Naive thymus-derived CD4-positive, alpha-beta T cell (primary cell): ENCODE data around the gene SLC13A1. TPM values are rescaled to one million over a fixed set of nuclear protein-coding genes. Genes with fewer than 3 reads are reported as not detected.

Experiments
- ATAC-seq: fragments of 150-1000 bp; cut with Tn5 transposase; 2 replicates; pipeline ENCODE4 v1.10.0; 2021; ENCODE audit warnings: mild to moderate bottlenecking, moderate library complexity
- CTCF ChIA-PET: fragments of 350-600 bp; sonication (Branson Sonifier 250); formaldehyde crosslinking; loops from one replicate; lab custom pipeline; 2021; ENCODE audit warnings: antibody characterized with exemption; lab: Charles Lee
- POLR2A ChIA-PET: fragments of 350-600 bp; sonication (Branson Sonifier 250); formaldehyde crosslinking; loops from one replicate; lab custom pipeline; 2021; ENCODE audit warnings: antibody characterized with exemption, inconsistent platforms; lab: Charles Lee
- DNase-seq, 9 donors: peaks; one replicate each; pipeline versions ENCODE4 v3.0.0 to v3.0.0-alpha.2; 2020 to 2022; ENCODE audit warnings: mixed read lengths in 1 of 9
- H3K27ac ChIP-seq: one replicate; pipeline ENCODE4 v1.7.0; 2013; ENCODE audit warnings: mild to moderate bottlenecking, low read depth, low read length, moderate library complexity
- H3K27me3 ChIP-seq, 2 donors: one replicate each; pipeline ENCODE4 v1.7.0; 2013; ENCODE audit warnings: low read length in 2 of 2, mild to moderate bottlenecking in 2 of 2, moderate library complexity in 2 of 2; ENCODE audit not compliant: control insufficient read depth in 2 of 2, insufficient read depth in 2 of 2
- H3K36me3 ChIP-seq, 3 experiments: 1 replicate in 2 of 3; 2 replicates in 1 of 3; pipeline ENCODE4 v1.7.0; 2013; ENCODE audit warnings: low read length in 3 of 3, mild to moderate bottlenecking in 3 of 3, moderate library complexity in 1 of 3; ENCODE audit not compliant: insufficient read depth in 3 of 3, control insufficient read depth in 2 of 3
- H3K4me1 ChIP-seq, 2 donors: one replicate each; pipeline ENCODE4 v1.7.0; 2013; ENCODE audit warnings: low read length in 2 of 2, mild to moderate bottlenecking in 2 of 2, moderate library complexity in 1 of 2; ENCODE audit not compliant: control insufficient read depth in 2 of 2, insufficient read depth in 2 of 2
- H3K4me3 ChIP-seq: 2 replicates; pipeline ENCODE4 v1.7.0; 2013; ENCODE audit warnings: mild to moderate bottlenecking, low read length
- H3K9me3 ChIP-seq, 3 experiments: 1 replicate in 2 of 3; 2 replicates in 1 of 3; pipeline ENCODE4 v1.7.0; 2013; ENCODE audit warnings: low read length in 3 of 3; ENCODE audit not compliant: control insufficient read depth in 2 of 3
- H3K27ac Mint-ChIP-seq, 9 donors: one replicate each; pipeline ENCODE4 v1.8.0; 2020 to 2022; ENCODE audit warnings: mixed read lengths in 9 of 9, mild to moderate bottlenecking in 8 of 9, moderate library complexity in 5 of 9, inconsistent platforms in 2 of 9
- H3K27me3 Mint-ChIP-seq, 5 donors: one replicate each; pipeline ENCODE4 v1.8.0; 2021 to 2022; ENCODE audit warnings: mixed read lengths in 5 of 5, mild to moderate bottlenecking in 1 of 5
- H3K36me3 Mint-ChIP-seq, 5 donors: one replicate each; pipeline ENCODE4 v1.8.0; 2020 to 2022; ENCODE audit warnings: mixed read lengths in 5 of 5, mild to moderate bottlenecking in 3 of 5, inconsistent platforms in 1 of 5
- H3K4me1 Mint-ChIP-seq, 7 donors: one replicate each; pipeline ENCODE4 v1.8.0; 2020 to 2022; ENCODE audit warnings: mixed read lengths in 7 of 7, mild to moderate bottlenecking in 3 of 7, inconsistent platforms in 1 of 7
- H3K4me3 Mint-ChIP-seq, 10 donors: one replicate each; pipeline ENCODE4 v1.8.0; 2020 to 2022; ENCODE audit warnings: mild to moderate bottlenecking in 10 of 10, mixed read lengths in 10 of 10, moderate library complexity in 6 of 10, inconsistent platforms in 2 of 10
- H3K9me3 Mint-ChIP-seq, 11 donors: one replicate each; pipeline ENCODE4 v1.8.0; 2020 to 2022; ENCODE audit warnings: mixed read lengths in 11 of 11, mild to moderate bottlenecking in 4 of 11, inconsistent platforms in 1 of 11, moderate library complexity in 1 of 11
- intact Hi-C, 2 donors: fragments of 100-400 bp; cut with micrococcal nuclease; formaldehyde crosslinking; loops; one replicate each; pipeline ENCODE4 v1.15.1; 2023
- polyA plus RNA-seq, 2 donors: library from polyadenylated mRNA; unstranded; fragments of 300-500 nt; fragmentation: Illumina TruSeq; gene quantifications; one replicate each; pipeline ENCODE4 v1.2.3, GENCODE V29; 2021
- total RNA-seq, 6 experiments: library from RNA in 5 of 6; stranded (reverse) in 5 of 6; gene quantifications; 1 replicate in 5 of 6; 2 replicates in 1 of 6; pipeline ENCODE4 v1.2.3 and lab custom pipeline; 2021 to 2026

The SLC13A1 gene
- total and polyA plus RNA-seq, 7 experiments from 2014 or later = not detected

DNA sequence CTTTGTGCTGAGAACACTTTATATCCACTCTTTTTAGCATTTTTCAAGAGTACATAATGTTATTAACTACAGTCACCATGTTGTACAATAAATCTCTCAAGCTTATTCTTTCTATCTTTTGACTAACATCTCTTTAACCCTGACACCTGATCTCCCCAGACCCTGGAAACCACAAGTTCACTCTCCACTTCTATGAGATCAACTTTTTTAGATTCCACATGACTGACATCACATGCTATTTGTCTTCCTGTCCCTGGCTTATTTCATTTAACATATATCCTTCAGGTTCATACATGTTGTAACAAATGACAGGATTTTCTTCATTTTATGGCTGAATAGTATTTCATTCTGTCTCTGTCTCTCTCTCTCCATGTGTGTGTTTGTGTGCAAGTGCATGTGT is 15.5 kb downstream of the SLC13A1 start:
- no peaks in the 10 kb centered on the region for H3K4me1 Mint-ChIP-seq
- no peaks in the 10 kb centered on the region for H3K27me3 ChIP-seq
- ATAC-seq (no peak), DNase-seq (no peak)
- no peaks in the 10 kb centered on the region for H3K27me3 Mint-ChIP-seq
- H3K27ac Mint-ChIP-seq = peak overlapping the region in 1 of 9 donors; percentile 9
- CTCF ChIA-PET = no interaction called here
- peaks cover 0 to 15% (median 4%) of the 10 kb centered on the region in 11 donors for H3K9me3 Mint-ChIP-seq
- H3K9me3 ChIP-seq = no peaks in the 10 kb centered on the region
- H3K4me3 ChIP-seq = no peak overlapping the region
- no peak overlapping the region for H3K4me3 Mint-ChIP-seq
- intact Hi-C loops = no loop called here
- H3K27ac ChIP-seq = no peak overlapping the region
- no peaks in the 10 kb centered on the region for H3K36me3 Mint-ChIP-seq
- no peaks in the 10 kb centered on the region for H3K36me3 ChIP-seq
- H3K4me1 ChIP-seq = no peaks in the 10 kb centered on the region
- POLR2A ChIA-PET = no interaction called here

DNA sequence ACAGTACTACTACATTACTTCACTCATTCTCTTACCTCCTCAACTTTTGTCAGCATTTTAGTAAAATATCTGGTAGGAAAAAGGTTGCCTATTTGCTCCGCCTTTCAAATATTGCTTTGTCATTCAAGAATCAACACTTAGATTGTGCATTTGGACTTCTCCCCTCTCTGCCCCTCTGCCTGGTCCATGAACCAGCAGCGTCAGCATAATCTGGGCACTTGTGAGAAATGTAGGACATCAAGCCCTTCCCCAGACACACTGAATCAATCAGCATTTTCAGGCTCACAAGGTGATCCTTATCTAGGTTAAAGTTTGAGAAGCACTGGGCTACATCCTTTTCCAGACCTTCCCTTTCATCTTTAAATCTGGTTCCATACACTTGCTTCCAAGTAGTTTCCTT is 16.3 kb downstream of the SLC13A1 start:
- DNase-seq (no peak), ATAC-seq (no peak)
- intact Hi-C loops = no loop called here
- H3K27ac Mint-ChIP-seq = no peak overlapping the region
- Histone ChIP-seq H3K36me3 (no peaks in the 10 kb centered on the region), H3K27me3 (no peaks in the 10 kb centered on the region), H3K27ac (no peak overlapping the region), H3K9me3 (no peaks in the 10 kb centered on the region), H3K4me1 (no peaks in the 10 kb centered on the region), H3K4me3 (no peak overlapping the region)
- H3K36me3 Mint-ChIP-seq = no peaks in the 10 kb centered on the region
- H3K4me1 Mint-ChIP-seq = no peaks in the 10 kb centered on the region
- H3K4me3 Mint-ChIP-seq = no peak overlapping the region
- ChIA-PET CTCF (no interaction called here), POLR2A (no interaction called here)
- no peaks in the 10 kb centered on the region for H3K27me3 Mint-ChIP-seq
- H3K9me3 Mint-ChIP-seq = peaks cover 0 to 18% (median 4%) of the 10 kb centered on the region in 11 donors

GRCh38 chr7:123177442-123177841 is 22.3 kb downstream of the SLC13A1 start:
- no peak for ATAC-seq
- Mint-ChIP-seq H3K4me3 (no peak overlapping the region), H3K27ac (no peak overlapping the region), H3K36me3 (no peaks in the 10 kb centered on the region), H3K27me3 (no peaks in the 10 kb centered on the region), H3K9me3 (peaks cover 0 to 21% (median 5%) of the 10 kb centered on the region in 11 donors), H3K4me1 (no peaks in the 10 kb centered on the region)
- Histone ChIP-seq H3K4me1 (no peaks in the 10 kb centered on the region), H3K27ac (no peak overlapping the region), H3K9me3 (no peaks in the 10 kb centered on the region), H3K36me3 (no peaks in the 10 kb centered on the region), H3K27me3 (no peaks in the 10 kb centered on the region), H3K4me3 (no peak overlapping the region)
- ChIA-PET POLR2A (no interaction called here), CTCF (no interaction called here)
- DNase-seq = no peak
- intact Hi-C loops = no loop called here

DNA sequence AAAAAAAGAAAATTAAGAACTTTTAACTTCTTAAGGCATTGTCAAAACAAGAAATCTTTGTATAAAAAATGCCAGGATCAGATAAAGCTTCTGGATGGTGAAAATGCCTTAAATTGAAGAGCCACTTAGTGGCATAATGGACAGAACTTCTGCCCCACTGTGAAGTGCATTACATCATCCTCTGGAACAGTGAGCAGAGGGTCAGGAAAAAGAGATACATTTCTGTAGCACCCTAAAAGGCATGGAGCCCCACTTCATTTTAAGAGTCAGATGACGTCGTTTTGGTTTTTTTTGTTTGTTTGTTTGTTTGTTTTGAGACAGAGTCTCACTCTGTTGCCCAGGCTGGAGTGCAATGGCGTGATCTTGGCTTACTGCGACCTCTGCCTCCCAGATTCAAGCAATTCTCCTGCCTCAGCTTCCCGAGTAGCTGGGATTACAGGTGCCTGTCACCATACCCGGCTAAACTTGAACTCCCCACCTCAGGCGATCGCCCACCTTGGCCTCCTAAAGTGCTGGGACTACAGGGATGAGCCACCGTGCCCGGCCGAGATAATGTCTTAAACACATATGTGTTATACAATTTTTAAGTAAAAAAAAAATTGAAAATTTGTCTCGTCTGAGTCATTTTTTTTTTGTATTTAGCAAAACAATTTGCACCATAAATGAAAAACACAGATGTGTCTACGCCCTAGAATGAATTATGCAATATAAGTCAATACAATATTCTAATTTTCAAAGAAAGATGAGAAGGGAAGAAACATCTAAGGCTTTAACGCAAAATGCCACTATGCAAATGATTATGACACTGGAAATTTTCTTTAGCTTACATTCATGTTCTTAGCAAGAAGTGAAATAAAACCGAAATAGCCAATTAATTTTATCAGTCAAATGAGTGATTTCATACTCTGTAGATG is 29.2 kb downstream of the SLC13A1 start:
- Histone ChIP-seq H3K27ac (no peak overlapping the region), H3K4me1 (no peaks in the 10 kb centered on the region), H3K36me3 (no peaks in the 10 kb centered on the region), H3K27me3 (no peaks in the 10 kb centered on the region), H3K4me3 (no peak overlapping the region), H3K9me3 (no peaks in the 10 kb centered on the region)
- CTCF ChIA-PET = no interaction called here
- Mint-ChIP-seq H3K27me3 (no peaks in the 10 kb centered on the region), H3K27ac (no peak overlapping the region), H3K9me3 (peaks cover 0 to 11% (median 0%) of the 10 kb centered on the region in 11 donors), H3K4me1 (no peaks in the 10 kb centered on the region), H3K36me3 (no peaks in the 10 kb centered on the region), H3K4me3 (no peak overlapping the region)
- no peak for ATAC-seq
- DNase-seq = no peak
- POLR2A ChIA-PET = no interaction called here
- intact Hi-C loops = no loop called here

DNA sequence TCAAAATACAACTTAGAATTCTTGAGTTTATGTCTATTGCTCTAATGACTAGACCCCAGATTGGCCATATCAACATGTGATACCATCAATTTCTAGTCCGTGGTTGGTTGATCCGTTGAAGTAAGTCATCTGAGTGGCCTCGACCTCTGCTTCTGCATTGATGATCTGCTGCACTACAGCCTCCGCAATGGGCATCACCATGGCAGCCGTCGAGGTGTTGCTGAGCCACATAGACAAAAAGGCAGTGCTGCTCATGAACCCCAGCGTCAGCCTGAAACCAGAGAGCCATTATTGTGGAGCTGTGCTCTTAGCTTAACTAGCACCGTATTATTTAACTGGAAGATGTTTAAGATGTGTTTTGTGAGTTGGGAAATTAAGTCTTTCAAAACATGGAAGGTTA is 30.7 kb downstream of the SLC13A1 start:
- no peak for DNase-seq
- no peak for ATAC-seq
- ChIA-PET POLR2A (no interaction called here), CTCF (no interaction called here)
- intact Hi-C loops = no loop called here
- no peaks in the 10 kb centered on the region for H3K4me1 ChIP-seq
- Mint-ChIP-seq H3K27me3 (no peaks in the 10 kb centered on the region), H3K36me3 (no peaks in the 10 kb centered on the region), H3K9me3 (peaks cover 0 to 3% (median 0%) of the 10 kb centered on the region in 11 donors), H3K4me3 (no peak overlapping the region), H3K4me1 (no peaks in the 10 kb centered on the region), H3K27ac (no peak overlapping the region)
- H3K27ac ChIP-seq = no peak overlapping the region
- no peaks in the 10 kb centered on the region for H3K27me3 ChIP-seq
- H3K4me3 ChIP-seq = no peak overlapping the region
- no peaks in the 10 kb centered on the region for H3K9me3 ChIP-seq
- no peaks in the 10 kb centered on the region for H3K36me3 ChIP-seq

DNA sequence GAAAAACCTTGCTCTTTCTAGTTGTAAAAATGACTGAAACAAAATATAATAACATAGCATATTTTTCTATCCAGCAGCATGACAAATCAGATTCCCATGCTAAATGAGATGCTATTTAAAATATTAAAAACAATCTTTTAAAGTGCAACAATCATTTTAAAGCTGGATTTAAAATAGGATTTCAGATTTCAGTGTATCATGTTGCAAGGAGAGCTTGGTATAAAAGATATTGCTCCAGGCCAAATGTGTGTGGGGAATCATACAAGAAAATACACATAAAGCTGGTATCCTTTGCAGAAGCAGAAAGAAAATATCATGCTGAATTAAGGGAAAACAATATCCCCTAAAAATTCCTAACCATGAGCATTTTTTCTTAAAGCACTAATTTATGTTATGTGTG is 42.2 kb downstream of the SLC13A1 start:
- Histone ChIP-seq H3K36me3 (no peaks in the 10 kb centered on the region), H3K27me3 (no peaks in the 10 kb centered on the region), H3K9me3 (no peaks in the 10 kb centered on the region), H3K27ac (no peak overlapping the region), H3K4me1 (no peaks in the 10 kb centered on the region), H3K4me3 (no peak overlapping the region)
- ATAC-seq = no peak
- CTCF ChIA-PET = interaction anchor here (1.3 kb wide), 1 partner anchor 33 kb away, joined by 3 read pairs; no protein-coding TSS in a partner anchor
- no peaks in the 10 kb centered on the region for H3K27me3 Mint-ChIP-seq
- DNase-seq = no peak
- H3K4me1 Mint-ChIP-seq = no peaks in the 10 kb centered on the region
- H3K36me3 Mint-ChIP-seq = no peaks in the 10 kb centered on the region
- H3K4me3 Mint-ChIP-seq = no peak overlapping the region
- peaks cover 0 to 4% (median 0%) of the 10 kb centered on the region in 11 donors for H3K9me3 Mint-ChIP-seq
- POLR2A ChIA-PET = no interaction called here
- intact Hi-C loops = loop anchor here in 1 of 2 donors (10.0 kb wide), 1 partner anchor 263 kb away; no protein-coding TSS in a partner anchor
- H3K27ac Mint-ChIP-seq = no peak overlapping the region

- H3K36me3 ChIP-seq = no peaks in the 10 kb centered on the region
- no peak overlapping the region for H3K4me3 Mint-ChIP-seq
- H3K27me3 Mint-ChIP-seq = no peaks in the 10 kb centered on the region
- no peak overlapping the region for H3K27ac ChIP-seq
- DNase-seq (no peak), ATAC-seq (no peak)
- H3K36me3 Mint-ChIP-seq = no peaks in the 10 kb centered on the region
- POLR2A ChIA-PET = no interaction called here
- no peaks in the 10 kb centered on the region for H3K9me3 ChIP-seq
- no peak overlapping the region for H3K27ac Mint-ChIP-seq
- CTCF ChIA-PET = no interaction called here
- intact Hi-C loops = loop anchor here in 1 of 2 donors (10.0 kb wide), 1 partner anchor 261 kb away; no protein-coding TSS in a partner anchor
- H3K4me3 ChIP-seq = no peak overlapping the region
- no peaks in the 10 kb centered on the region for H3K27me3 ChIP-seq
- H3K4me1 Mint-ChIP-seq = no peaks in the 10 kb centered on the region
- peaks cover 0 to 4% (median 0%) of the 10 kb centered on the region in 11 donors for H3K9me3 Mint-ChIP-seq
- H3K4me1 ChIP-seq = no peaks in the 10 kb centered on the region
These were observed 44.2 kb downstream of the SLC13A1 start for GRCh38 chr7:123155571-123155970.
